Activated naive CD8-positive, alpha-beta T cell treated with anti-CD3 and anti-CD28 coated beads, Interleukin-2, amount 50 U/mL, for 24 hours (primary cell): ENCODE results near the gene NANOS2.
"Not testable (repeated sequence)": the region's sequence is repeated elsewhere in the genome, so short reads cannot be mapped to it uniquely, and the experiment has no call there.

ENCODE experiments used
- ATAC-seq: fragments of 150-1000 bp; cut with Tn5 transposase; one replicate; pipeline ENCODE4 v1.10.0; 2021
- DNase-seq: peaks from one replicate; pipeline ENCODE4 v3.0.0; 2021
- H3K27ac Mint-ChIP-seq: one replicate; pipeline ENCODE4 v1.8.0; 2021; ENCODE audit warnings: mild to moderate bottlenecking, mixed read lengths
- H3K27me3 Mint-ChIP-seq: one replicate; pipeline ENCODE4 v1.8.0; 2021; ENCODE audit warnings: mixed read lengths
- H3K36me3 Mint-ChIP-seq: one replicate; pipeline ENCODE4 v1.8.0; 2021; ENCODE audit warnings: low read depth, mixed read lengths
- H3K4me1 Mint-ChIP-seq: one replicate; pipeline ENCODE4 v1.8.0; 2021; ENCODE audit warnings: mixed read lengths
- H3K4me3 Mint-ChIP-seq: one replicate; pipeline ENCODE4 v1.8.0; 2021; ENCODE audit warnings: mild to moderate bottlenecking, moderate library complexity, mixed read lengths
- H3K9me3 Mint-ChIP-seq: one replicate; pipeline ENCODE4 v1.8.0; 2021; ENCODE audit warnings: mixed read lengths

Gene NANOS2

DNA sequence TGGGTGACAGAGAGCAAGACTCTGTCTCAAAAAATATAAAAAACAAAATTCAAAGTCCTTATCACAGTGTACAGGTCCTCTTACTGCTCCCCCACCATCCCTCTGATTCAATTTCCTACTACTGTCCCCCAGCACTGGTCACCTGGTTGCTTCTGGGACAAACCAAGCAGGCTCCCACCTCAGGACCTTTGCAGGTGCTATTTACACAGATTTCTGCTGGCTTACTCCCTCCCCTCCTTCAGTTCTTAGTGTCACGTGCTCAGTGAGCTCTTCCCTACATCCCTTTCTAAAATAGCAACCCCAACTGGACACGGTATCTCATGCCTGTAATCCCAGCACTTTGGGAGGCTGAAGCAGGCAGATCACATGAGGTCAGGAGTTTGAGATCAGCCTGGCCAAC, 34.6 kb downstream of the NANOS2 start:
- Mint-ChIP-seq H3K27ac (no peak overlapping the region), H3K4me1 (peaks cover 41% of the 10 kb centered on the region)

DNA sequence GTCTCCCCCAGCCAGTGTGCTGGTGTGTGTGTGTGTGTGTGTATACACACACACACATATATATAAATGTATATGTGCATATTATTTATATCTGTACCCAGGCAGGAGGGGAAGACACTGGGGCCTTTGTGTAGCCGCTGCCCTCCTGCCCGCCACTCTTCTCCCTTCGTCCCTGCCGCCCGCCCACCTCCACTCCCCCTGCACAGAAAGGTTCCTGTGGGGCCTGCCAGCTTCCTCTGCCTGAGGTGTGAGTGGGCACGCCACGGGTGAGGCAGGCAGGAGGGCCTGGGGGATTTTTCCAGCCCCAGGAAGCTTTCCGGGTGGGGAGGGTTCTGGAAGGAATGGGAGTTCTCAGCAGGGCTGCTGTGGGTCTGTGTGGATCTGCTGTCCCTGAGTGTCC, 35.5 kb downstream of the NANOS2 start:
- no peak overlapping the region for H3K27ac Mint-ChIP-seq
- H3K36me3 Mint-ChIP-seq, result peaks cover 2% of the 10 kb centered on the region
- H3K4me3 Mint-ChIP-seq, result no peak overlapping the region
- H3K27me3 Mint-ChIP-seq, result peaks cover 24% of the 10 kb centered on the region
- ATAC-seq, result no peak
- H3K9me3 Mint-ChIP-seq, result no peaks in the 10 kb centered on the region
- DNase-seq, result no peak
- H3K4me1 Mint-ChIP-seq, result peaks cover 39% of the 10 kb centered on the region

More for the DNA sequence above, 34.6 kb downstream of the NANOS2 start:
- Mint-ChIP-seq H3K4me3 (no peak overlapping the region), H3K9me3 (no peaks in the 10 kb centered on the region), H3K27me3 (peaks cover 20% of the 10 kb centered on the region), H3K36me3 (peaks cover 2% of the 10 kb centered on the region)
- ATAC-seq (no peak), DNase-seq (no peak)

DNA sequence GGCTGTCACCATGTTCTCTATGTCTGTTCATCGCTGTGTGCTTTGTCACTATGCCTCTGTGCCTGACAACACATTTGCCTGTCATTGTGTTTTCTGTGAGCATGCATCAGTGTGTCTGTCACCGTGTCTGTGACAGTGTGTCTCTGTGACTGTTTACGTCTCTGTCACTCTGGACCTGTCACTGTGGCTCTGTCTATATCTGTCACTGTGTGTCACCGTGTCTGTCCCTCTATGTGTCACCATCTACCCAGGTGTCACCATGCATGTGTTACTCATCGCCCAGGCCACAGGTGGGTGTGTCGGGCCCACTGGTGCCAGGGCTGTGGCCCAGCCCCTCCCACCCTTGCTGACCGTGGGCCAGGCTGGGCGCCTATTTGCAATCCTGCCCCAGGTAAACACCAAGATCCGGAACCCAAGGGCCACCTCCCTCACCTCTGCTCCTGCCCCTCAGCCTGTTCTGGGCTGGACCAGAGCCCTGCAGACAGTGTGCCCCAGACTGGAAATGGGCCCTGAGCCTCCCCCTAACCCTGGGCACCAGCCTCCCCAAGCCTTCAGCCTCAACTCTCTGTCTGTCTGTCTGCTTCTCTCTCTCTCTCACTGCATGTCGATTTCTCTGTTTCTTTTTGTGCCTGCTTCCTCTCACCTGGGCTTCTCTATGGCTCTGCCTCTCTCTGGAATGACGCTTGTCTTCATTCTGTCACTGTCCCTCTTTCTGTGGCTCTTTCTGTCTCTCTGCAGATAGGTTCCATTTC, 36.4 kb downstream of the NANOS2 start:
- Mint-ChIP-seq H3K9me3 (no peaks in the 10 kb centered on the region), H3K27me3 (peaks cover 24% of the 10 kb centered on the region), H3K36me3 (no peaks in the 10 kb centered on the region), H3K4me3 (no peak overlapping the region), H3K4me1 (peaks cover 31% of the 10 kb centered on the region), H3K27ac (no peak overlapping the region)
- no peak for DNase-seq
- peak; percentile 74 for ATAC-seq

DNA sequence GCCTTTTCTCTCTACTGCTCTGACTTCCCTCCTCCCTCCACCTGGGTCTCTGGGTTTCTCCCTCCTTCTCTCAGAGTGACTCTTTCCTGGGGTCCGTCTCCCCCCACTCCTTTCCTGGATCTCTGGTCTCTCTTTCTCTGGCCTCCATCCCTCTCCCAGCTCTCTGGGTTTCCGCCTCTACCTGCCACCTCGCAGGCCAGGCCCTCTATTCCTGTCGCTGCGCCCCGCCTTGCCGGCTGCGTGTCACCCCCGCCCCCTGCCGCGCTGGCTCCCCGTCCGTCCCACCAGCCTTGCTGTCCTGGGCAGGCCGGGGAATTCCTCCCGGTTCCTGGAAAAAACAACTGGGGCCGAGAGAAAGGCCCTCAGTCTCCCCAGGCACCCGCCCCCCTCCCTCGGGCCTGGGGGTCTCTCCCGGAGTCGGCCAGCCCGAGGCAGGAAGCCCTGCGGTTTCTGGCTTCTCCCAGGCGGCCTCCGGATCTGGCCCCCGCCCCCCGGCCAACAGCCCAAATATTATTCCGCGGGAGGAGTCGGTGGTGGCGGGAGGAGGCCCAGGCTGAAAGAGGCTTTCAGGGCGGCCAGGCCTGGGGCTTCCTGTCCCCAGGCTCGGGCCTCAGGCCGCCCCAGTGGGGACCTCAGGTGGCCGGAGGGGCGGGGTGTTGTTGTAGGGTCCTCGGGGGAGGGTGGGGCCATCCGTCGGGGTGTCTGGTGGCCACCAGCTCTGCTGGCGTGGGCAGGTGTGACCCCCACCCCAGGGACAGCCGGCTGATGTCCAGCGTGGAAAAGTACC, 38.0 kb downstream of the NANOS2 start:
- peak; percentile 29 for ATAC-seq
- H3K36me3 Mint-ChIP-seq, result no peaks in the 10 kb centered on the region
- peak; percentile 51 for DNase-seq
- H3K9me3 Mint-ChIP-seq, result no peaks in the 10 kb centered on the region
- peaks cover 24% of the 10 kb centered on the region for H3K27me3 Mint-ChIP-seq
- peaks cover 22% of the 10 kb centered on the region for H3K4me1 Mint-ChIP-seq
- no peak overlapping the region for H3K27ac Mint-ChIP-seq
- peak overlapping the region; percentile 62 for H3K4me3 Mint-ChIP-seq

DNA sequence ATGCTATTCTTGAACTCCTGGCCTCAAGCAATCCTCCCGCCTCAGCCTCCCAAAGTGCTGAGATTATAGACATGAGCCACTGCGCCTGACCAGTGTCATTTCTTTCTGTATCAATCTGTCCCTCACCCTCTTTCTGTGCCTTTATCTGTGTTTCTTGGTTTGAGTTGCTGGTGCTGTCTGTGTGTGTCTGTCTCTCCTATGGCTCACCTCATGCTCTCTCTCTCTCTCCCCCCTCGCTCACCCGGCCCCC, 38.5 kb downstream of the NANOS2 start:
- H3K27ac Mint-ChIP-seq, result no peak overlapping the region
- no peaks in the 10 kb centered on the region for H3K36me3 Mint-ChIP-seq
- H3K4me1 Mint-ChIP-seq, result peaks cover 19% of the 10 kb centered on the region
- H3K27me3 Mint-ChIP-seq, result peaks cover 24% of the 10 kb centered on the region
- no peaks in the 10 kb centered on the region for H3K9me3 Mint-ChIP-seq
- ATAC-seq (peak; percentile 59), DNase-seq (no peak)
- H3K4me3 Mint-ChIP-seq, result peak overlapping the region; percentile 62

DNA sequence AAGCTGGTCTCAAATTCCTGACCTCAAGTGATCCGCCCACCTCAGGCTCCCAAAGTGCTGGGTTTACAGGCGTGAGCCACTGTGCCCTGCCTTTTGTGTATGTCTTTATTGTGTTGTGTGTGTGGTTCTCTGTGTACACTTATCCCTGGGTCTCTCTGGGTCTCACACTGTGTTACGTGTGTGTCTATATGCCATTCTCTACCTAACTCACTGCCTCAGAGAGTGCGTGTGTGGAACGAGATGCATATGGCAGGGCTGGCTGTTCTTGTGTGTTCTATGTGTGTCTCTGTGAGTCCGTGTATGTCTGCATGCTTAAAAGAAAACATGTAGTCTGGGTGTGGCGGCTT, 40.0 kb downstream of the NANOS2 start:
- Mint-ChIP-seq H3K27me3 (peaks cover 24% of the 10 kb centered on the region), H3K4me1 (peaks cover 19% of the 10 kb centered on the region), H3K9me3 (no peaks in the 10 kb centered on the region), H3K27ac (no peak overlapping the region), H3K36me3 (no peaks in the 10 kb centered on the region), H3K4me3 (no peak overlapping the region)
- DNase-seq (no peak), ATAC-seq (no peak)

DNA sequence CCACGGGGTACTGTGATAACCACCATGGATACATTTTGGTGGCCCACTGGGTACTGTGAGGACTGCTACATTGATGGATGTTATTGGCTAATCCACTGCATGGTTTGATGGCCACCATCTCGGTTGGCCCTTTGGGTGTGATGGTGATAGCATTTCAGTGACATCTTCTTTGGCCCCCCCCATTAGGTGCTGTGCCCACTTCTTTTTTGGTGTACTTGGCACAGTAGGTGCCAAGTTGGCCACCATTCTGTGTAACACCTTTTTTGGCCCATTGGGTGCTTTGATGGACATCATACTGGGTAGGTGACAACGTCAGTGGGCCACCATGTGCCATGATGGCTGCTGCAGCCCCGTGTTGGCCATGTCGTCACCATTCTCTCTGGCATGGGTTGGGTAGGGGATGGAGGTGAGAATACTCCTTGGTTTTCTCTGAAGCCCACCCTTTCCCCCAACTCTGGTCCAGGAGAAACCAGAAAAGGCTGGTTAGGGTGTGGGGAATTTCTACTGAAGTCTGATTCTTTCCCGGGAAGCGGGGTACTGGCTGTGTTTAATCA, 41.3 kb downstream of the NANOS2 start:
- peaks cover 16% of the 10 kb centered on the region for H3K4me1 Mint-ChIP-seq
- H3K9me3 Mint-ChIP-seq, result no peaks in the 10 kb centered on the region
- H3K27me3 Mint-ChIP-seq, result peaks cover 22% of the 10 kb centered on the region
- H3K27ac Mint-ChIP-seq, result no peak overlapping the region
- no peak overlapping the region for H3K4me3 Mint-ChIP-seq
- no peak for ATAC-seq
- no peak for DNase-seq
- no peaks in the 10 kb centered on the region for H3K36me3 Mint-ChIP-seq

DNA sequence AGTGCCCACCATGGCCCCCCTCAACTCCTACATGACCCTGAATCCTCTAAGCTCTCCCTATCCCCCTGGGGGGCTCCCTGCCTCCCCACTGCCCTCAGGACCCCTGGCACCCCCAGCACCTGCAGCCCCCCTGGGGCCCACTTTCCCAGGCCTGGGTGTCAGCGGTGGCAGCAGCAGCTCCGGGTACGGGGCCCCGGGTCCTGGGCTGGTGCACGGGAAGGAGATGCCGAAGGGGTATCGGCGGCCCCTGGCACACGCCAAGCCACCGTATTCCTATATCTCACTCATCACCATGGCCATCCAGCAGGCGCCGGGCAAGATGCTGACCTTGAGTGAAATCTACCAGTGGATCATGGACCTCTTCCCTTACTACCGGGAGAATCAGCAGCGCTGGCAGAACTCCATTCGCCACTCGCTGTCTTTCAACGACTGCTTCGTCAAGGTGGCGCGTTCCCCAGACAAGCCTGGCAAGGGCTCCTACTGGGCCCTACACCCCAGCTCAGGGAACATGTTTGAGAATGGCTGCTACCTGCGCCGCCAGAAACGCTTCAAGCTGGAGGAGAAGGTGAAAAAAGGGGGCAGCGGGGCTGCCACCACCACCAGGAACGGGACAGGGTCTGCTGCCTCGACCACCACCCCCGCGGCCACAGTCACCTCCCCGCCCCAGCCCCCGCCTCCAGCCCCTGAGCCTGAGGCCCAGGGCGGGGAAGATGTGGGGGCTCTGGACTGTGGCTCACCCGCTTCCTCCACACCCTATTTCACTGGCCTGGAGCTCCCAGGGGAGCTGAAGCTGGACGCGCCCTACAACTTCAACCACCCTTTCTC, 42.3 kb downstream of the NANOS2 start:
- no peaks in the 10 kb centered on the region for H3K36me3 Mint-ChIP-seq
- ATAC-seq, result no peak
- peaks cover 18% of the 10 kb centered on the region for H3K27me3 Mint-ChIP-seq
- H3K4me3 Mint-ChIP-seq, result no peak overlapping the region
- no peaks in the 10 kb centered on the region for H3K9me3 Mint-ChIP-seq
- peaks cover 11% of the 10 kb centered on the region for H3K4me1 Mint-ChIP-seq
- no peak overlapping the region for H3K27ac Mint-ChIP-seq
- DNase-seq, result no peak

DNA sequence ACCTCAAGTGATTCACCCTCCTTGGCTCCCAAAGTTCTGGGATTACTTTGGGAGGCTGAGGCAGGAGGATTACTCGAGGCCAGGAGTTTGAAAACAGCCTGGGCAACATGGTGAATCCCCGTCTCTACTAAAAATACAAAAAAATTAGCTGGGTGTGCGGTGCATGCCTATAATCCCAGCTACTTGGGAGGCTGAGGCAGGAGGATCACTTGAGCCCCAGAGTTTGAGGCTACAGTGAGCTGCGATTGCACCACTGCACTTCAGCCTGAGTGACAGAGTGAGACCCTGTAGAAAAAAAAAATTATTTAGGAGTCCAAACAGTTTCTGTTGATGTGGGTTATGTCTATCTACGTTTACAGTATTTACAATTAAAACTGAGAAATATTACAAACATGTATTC, 43.8 kb downstream of the NANOS2 start:
- ATAC-seq, result no peak
- peaks cover 11% of the 10 kb centered on the region for H3K27me3 Mint-ChIP-seq
- H3K27ac Mint-ChIP-seq, result no peak overlapping the region
- H3K4me1 Mint-ChIP-seq, result peaks cover 1% of the 10 kb centered on the region
- no peaks in the 10 kb centered on the region for H3K36me3 Mint-ChIP-seq
- H3K4me3 Mint-ChIP-seq, result no peak overlapping the region
- H3K9me3 Mint-ChIP-seq, result no peaks in the 10 kb centered on the region
- no peak for DNase-seq

DNA sequence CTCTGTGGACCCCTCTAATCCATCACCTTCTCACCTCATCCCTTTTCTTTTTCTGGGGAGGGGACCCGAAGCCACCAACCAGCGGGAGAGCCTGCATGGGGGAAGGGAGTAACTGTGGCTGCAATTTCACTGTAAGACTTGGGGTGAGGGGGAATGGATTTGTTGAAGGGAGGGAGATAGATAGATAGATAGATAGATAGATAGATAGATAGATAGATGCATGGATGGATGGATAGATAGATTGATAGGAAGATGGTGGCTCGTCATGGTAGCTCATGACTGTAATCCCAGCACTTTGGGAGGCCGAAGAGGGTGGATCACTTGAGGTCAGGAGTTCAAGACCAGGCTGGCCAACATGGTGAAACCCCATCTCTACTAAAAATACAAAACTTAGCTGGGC, 47.3 kb downstream of the NANOS2 start:
- not testable (repeated sequence) for H3K27ac Mint-ChIP-seq, H3K36me3 Mint-ChIP-seq, DNase-seq, H3K9me3 Mint-ChIP-seq, H3K4me3 Mint-ChIP-seq, ATAC-seq
- Mint-ChIP-seq H3K27me3 (peaks cover 27% of the 10 kb centered on the region), H3K4me1 (peaks cover 17% of the 10 kb centered on the region)

DNA sequence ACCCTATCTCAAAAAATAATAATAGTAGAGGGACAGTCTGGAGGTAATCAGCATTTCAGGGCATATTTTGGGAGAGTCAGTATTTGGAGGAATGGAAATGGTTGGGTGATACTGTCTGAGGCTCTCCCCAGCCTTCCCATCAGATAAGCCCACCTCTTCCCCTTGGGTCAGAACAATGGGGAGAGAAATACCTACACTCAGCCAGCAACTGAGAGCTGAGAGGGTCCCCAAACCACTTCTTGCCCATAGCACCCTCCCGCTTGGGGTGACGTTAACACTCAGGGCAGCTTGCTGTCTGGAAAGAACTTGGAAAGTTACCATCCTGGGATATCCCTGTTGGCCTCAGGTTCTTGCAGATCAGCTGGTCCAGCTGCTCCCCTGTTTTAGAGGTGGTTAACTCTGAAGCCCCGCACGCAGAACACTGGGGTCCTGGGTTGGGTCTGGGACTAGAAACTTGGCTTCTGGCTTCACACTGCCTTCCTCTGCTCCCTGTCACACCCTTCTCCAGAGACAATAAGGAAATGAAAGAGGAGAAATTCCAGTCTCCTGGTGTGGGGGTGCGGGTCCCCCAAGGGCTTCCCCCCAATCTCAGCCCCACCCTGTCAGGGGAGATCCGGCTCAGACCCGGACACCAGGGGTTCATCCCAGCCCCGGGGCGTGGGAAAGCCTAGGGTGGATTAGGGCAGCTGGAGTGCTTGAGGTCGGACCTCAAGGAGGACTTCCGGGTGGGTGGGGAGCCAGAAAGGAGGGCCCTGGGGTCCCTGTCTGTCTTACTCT, 48.0 kb downstream of the NANOS2 start:
- no peak overlapping the region for H3K4me3 Mint-ChIP-seq
- peaks cover 22% of the 10 kb centered on the region for H3K4me1 Mint-ChIP-seq
- DNase-seq, result no peak
- H3K36me3 Mint-ChIP-seq, result no peaks in the 10 kb centered on the region
- no peak overlapping the region for H3K27ac Mint-ChIP-seq
- peaks cover 27% of the 10 kb centered on the region for H3K27me3 Mint-ChIP-seq
- H3K9me3 Mint-ChIP-seq, result no peaks in the 10 kb centered on the region
- no peak for ATAC-seq

DNA sequence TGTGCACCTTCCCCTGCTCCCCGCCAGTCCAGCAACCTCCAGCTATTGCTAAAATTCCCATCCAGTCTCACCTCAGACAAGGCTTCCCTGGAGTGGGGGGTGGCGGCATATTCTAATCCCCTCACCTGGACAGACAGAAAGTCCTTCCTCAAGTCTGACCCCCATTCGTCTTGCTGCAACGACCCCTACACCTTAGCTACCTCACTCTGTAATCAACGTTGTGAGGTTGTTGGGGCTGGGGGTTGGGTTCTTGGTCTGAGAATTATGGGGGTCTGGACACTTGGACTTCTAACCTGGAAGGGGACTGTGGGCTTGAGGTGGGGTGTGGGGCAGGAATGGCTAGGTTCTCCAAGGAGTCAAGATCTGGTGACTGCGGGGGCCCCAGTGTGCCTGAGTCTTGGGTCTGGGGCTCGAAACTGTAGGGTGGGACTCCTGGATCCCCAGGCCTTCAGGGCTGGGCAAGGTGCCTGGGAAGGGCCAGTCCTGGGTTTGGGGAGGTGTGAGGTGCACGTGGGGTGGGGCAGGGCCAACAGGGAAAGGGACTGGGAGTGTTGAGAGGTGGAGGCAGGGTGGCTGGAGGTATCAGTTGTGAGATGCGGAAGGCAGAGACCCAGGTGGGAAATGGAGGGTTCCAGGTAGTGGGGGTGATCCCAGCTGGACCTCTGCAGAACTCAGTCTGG, 49.2 kb downstream of the NANOS2 start:
- Mint-ChIP-seq H3K4me1 (peaks cover 29% of the 10 kb centered on the region), H3K36me3 (peaks cover 4% of the 10 kb centered on the region), H3K9me3 (no peaks in the 10 kb centered on the region), H3K4me3 (no peak overlapping the region), H3K27me3 (peaks cover 27% of the 10 kb centered on the region), H3K27ac (no peak overlapping the region)
- DNase-seq (no peak), ATAC-seq (no peak)

DNA sequence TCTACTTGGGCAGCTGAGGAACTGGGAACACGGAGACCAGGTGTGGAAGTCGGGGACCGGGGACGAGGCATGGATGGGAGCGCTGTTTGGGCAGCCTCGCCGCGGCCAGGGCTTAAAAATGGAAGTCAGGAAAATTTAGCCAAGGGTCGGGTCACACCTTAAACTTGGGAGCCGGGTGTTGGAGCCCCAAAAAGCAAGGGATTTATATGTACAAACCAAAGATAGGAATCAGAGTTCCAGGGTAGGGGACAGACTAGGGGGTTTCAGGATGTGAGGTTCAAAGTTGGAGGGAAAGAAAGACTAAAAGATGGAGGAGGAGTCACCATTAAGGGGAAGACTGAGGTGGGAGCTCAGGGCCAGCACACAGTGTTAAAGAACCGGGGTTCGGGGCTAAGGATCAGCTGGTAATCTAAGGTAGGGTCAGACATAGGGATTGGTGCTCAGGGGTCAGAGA, 49.9 kb downstream of the NANOS2 start:
- H3K36me3 Mint-ChIP-seq, result peaks cover 5% of the 10 kb centered on the region
- peaks cover 31% of the 10 kb centered on the region for H3K4me1 Mint-ChIP-seq
- no peak overlapping the region for H3K27ac Mint-ChIP-seq
- H3K4me3 Mint-ChIP-seq, result peak overlapping the region; percentile 59
- ATAC-seq, result no peak
- no peaks in the 10 kb centered on the region for H3K9me3 Mint-ChIP-seq
- H3K27me3 Mint-ChIP-seq, result peaks cover 27% of the 10 kb centered on the region
- no peak for DNase-seq
